NCI-H2196 (cell line): ENCODE results near the gene CCT6A.
A peak's percentile ranks its signal among the peaks of the same experiment; 100 is the strongest.
"Not testable (repeated sequence)": the region's sequence is repeated elsewhere in the genome, so short reads cannot be mapped to it uniquely, and the experiment has no call there.

Experiments
- DNase-seq: peaks from one replicate; lab custom pipeline; 2025; ENCODE audit not compliant: unreplicated experiment; lab: John Stamatoyannopoulos, UW

Gene CCT6A

GRCh38 chr7:56098187-56099008, 46.8 kb downstream of the CCT6A start:
- not testable (repeated sequence) for DNase-seq

DNA sequence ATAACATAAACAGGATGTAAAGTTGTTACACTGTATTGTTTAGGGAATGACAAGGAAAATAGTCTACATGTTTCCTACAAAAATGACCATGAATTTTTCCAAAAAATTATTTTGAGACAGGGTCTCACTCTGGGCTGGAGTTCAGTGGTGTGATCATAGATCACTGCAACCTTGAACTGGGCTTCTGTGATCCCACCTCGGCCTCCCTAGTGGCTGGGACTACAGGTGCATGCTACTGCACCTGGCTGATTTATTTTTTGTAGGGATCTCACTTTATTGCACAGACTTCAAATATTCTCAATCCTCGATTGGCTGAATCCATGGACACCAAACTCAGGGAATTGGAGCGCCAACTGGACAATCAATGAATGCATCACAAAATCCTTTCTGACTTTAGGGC, 48.1 kb downstream of the CCT6A start:
- DNase-seq = no peak

GRCh38 chr7:56104138-56104537, 52.6 kb downstream of the CCT6A start:
- DNase-seq = not testable (repeated sequence)

DNA sequence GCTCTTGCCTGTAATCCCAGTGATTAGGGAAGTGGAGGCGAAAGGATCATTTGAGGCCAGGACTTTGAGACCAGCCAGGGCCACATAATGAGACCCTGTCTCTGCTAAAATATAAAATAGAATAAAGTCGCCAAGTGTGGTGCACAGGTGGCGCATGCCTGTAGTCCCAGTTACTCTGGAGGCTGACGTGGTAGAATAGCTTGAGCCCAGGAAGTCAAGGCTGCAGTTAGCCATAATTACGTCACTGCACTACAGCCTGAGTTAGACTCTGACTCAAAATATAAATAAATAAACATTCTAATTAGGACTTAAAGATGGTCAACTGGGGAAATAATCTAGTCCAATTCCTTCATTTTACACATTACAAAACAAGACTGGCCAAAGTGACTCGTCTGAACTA, 53.9 kb downstream of the CCT6A start:
- no peak for DNase-seq

- peak; percentile 98 for DNase-seq
These were observed 54.8 kb downstream of the CCT6A start, which contains the start of gene CHCHD2 for GRCh38 chr7:56106108-56107073. Gene CHCHD2, minus strand, starts transcription at chr7:56106476. Its CDS starts 63 bp downstream, at chr7:56106413.

GRCh38 chr7:56107954-56108258, 56.3 kb downstream of the CCT6A start:
- no peak for DNase-seq

- no peak for DNase-seq
These were observed 59.0 kb downstream of the CCT6A start for GRCh38 chr7:56110611-56111010.

DNA sequence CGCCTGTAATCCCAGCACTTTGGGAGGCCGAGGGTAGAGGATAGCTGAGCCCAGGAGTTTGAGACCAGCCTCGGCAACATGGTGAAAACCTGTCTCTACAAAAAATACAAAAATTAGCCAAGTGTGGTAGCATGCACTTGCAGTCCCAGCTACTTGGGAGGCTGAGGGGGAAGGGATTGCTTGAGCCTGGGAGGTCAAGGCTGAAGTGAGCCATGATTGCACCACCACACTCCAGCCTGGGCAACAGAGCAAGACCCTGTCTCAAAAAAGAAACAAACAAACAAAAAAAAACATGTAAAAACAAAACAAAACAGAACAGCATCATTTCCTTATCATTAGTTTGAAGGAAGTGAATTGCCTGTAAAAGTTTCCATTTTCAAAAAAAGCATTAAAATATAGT, 60.7 kb downstream of the CCT6A start:
- DNase-seq = not testable (repeated sequence)
